Adipocyte (in vitro differentiated cells): ENCODE data around the gene LHPP.

ENCODE experiments used
- DNase-seq: peaks from one replicate; pipeline ENCODE4 v3.0.0-alpha.2; 2015; ENCODE audit warnings: low read depth
- H3K27me3 ChIP-seq: replicated peaks from 2 replicates; pipeline ENCODE4 v1.7.0; 2013; ENCODE audit warnings: mild to moderate bottlenecking, low read length, moderate library complexity; ENCODE audit not compliant: control insufficient read depth, insufficient read depth
- H3K36me3 ChIP-seq: 2 replicates; pipeline ENCODE4 v1.7.0; 2013; ENCODE audit warnings: low read length, mild to moderate bottlenecking, moderate library complexity; ENCODE audit not compliant: control insufficient read depth, insufficient read depth, severe bottlenecking
- H3K4me1 ChIP-seq: 2 replicates; pipeline ENCODE4 v1.7.0; 2013; ENCODE audit warnings: mild to moderate bottlenecking, low read length, moderate library complexity; ENCODE audit not compliant: control insufficient read depth, insufficient read depth
- H3K4me3 ChIP-seq: 2 replicates; pipeline ENCODE4 v1.7.0; 2013; ENCODE audit warnings: mild to moderate bottlenecking, low read length, moderate library complexity
- H3K9ac ChIP-seq: 2 replicates; pipeline ENCODE4 v1.7.0; 2013; ENCODE audit warnings: mild to moderate bottlenecking, low read length, moderate library complexity
- H3K9me3 ChIP-seq: 2 replicates; pipeline ENCODE4 v1.7.0; 2013; ENCODE audit warnings: mild to moderate bottlenecking, low read length, moderate library complexity; ENCODE audit not compliant: control insufficient read depth

Gene LHPP

GRCh38 chr10:124534231-124534798, 72.7 kb downstream of the LHPP start:
- H3K9me3 ChIP-seq: no peaks in the 10 kb centered on the region
- DNase-seq: no peak
- no peak overlapping the region for H3K9ac ChIP-seq
- H3K4me1 ChIP-seq: no peaks in the 10 kb centered on the region
- H3K36me3 ChIP-seq: no peaks in the 10 kb centered on the region
- no peak overlapping the region for H3K4me3 ChIP-seq
- no peaks in the 10 kb centered on the region for H3K27me3 ChIP-seq

GRCh38 chr10:124534826-124535601, 73.4 kb downstream of the LHPP start:
- H3K4me3 ChIP-seq: no peak overlapping the region

GRCh38 chr10:124535731-124536495, 74.3 kb downstream of the LHPP start:
- H3K9ac ChIP-seq: peak overlapping the region; percentile 12
- peak; percentile 8 for DNase-seq
- H3K9me3 ChIP-seq: no peaks in the 10 kb centered on the region
- H3K27me3 ChIP-seq: no peaks in the 10 kb centered on the region
- no peaks in the 10 kb centered on the region for H3K36me3 ChIP-seq
- H3K4me1 ChIP-seq: no peaks in the 10 kb centered on the region
- no peak overlapping the region for H3K4me3 ChIP-seq

More at GRCh38 chr10:124534826-124535601, 73.4 kb downstream of the LHPP start:
- no peaks in the 10 kb centered on the region for H3K27me3 ChIP-seq
- no peak overlapping the region for H3K9ac ChIP-seq
- no peak for DNase-seq
- H3K9me3 ChIP-seq: no peaks in the 10 kb centered on the region
- H3K36me3 ChIP-seq: no peaks in the 10 kb centered on the region
- H3K4me1 ChIP-seq: no peaks in the 10 kb centered on the region

- H3K9me3 ChIP-seq: no peaks in the 10 kb centered on the region
- no peak for DNase-seq
- H3K4me1 ChIP-seq: no peaks in the 10 kb centered on the region
- H3K36me3 ChIP-seq: no peaks in the 10 kb centered on the region
- no peak overlapping the region for H3K4me3 ChIP-seq
- no peaks in the 10 kb centered on the region for H3K27me3 ChIP-seq
- no peak overlapping the region for H3K9ac ChIP-seq
Measured at GRCh38 chr10:124536496-124537050, 75.0 kb downstream of the LHPP start.

GRCh38 chr10:124537166-124537725, 75.6 kb downstream of the LHPP start:
- Histone ChIP-seq H3K9me3 (no peaks in the 10 kb centered on the region), H3K9ac (no peak overlapping the region), H3K27me3 (no peaks in the 10 kb centered on the region), H3K36me3 (no peaks in the 10 kb centered on the region), H3K4me3 (no peak overlapping the region), H3K4me1 (no peaks in the 10 kb centered on the region)
- no peak for DNase-seq

GRCh38 chr10:124537891-124538290, 76.3 kb downstream of the LHPP start:
- Histone ChIP-seq H3K9ac (no peak overlapping the region), H3K4me3 (no peak overlapping the region), H3K36me3 (no peaks in the 10 kb centered on the region), H3K27me3 (no peaks in the 10 kb centered on the region), H3K9me3 (no peaks in the 10 kb centered on the region), H3K4me1 (no peaks in the 10 kb centered on the region)
- no peak for DNase-seq

GRCh38 chr10:124538706-124539105, 77.1 kb downstream of the LHPP start:
- no peaks in the 10 kb centered on the region for H3K9me3 ChIP-seq
- H3K9ac ChIP-seq: no peak overlapping the region
- H3K4me1 ChIP-seq: no peaks in the 10 kb centered on the region
- no peaks in the 10 kb centered on the region for H3K36me3 ChIP-seq
- DNase-seq: no peak
- no peaks in the 10 kb centered on the region for H3K27me3 ChIP-seq
- no peak overlapping the region for H3K4me3 ChIP-seq

GRCh38 chr10:124539935-124540641, 78.5 kb downstream of the LHPP start:
- H3K9me3 ChIP-seq: no peaks in the 10 kb centered on the region
- DNase-seq: peak; percentile 57
- peak overlapping the region; percentile 32 for H3K9ac ChIP-seq
- H3K27me3 ChIP-seq: no peaks in the 10 kb centered on the region
- no peak overlapping the region for H3K4me3 ChIP-seq
- H3K36me3 ChIP-seq: no peaks in the 10 kb centered on the region
- no peaks in the 10 kb centered on the region for H3K4me1 ChIP-seq

- Histone ChIP-seq H3K27me3 (no peaks in the 10 kb centered on the region), H3K36me3 (no peaks in the 10 kb centered on the region), H3K9me3 (no peaks in the 10 kb centered on the region), H3K4me3 (no peak overlapping the region), H3K9ac (no peak overlapping the region), H3K4me1 (no peaks in the 10 kb centered on the region)
- DNase-seq: no peak
Measured at GRCh38 chr10:124541076-124541903, 79.7 kb downstream of the LHPP start.

- peaks cover 1% of the 10 kb centered on the region for H3K4me1 ChIP-seq
- H3K9me3 ChIP-seq: no peaks in the 10 kb centered on the region
- DNase-seq: no peak
- H3K4me3 ChIP-seq: no peak overlapping the region
- no peaks in the 10 kb centered on the region for H3K27me3 ChIP-seq
- H3K9ac ChIP-seq: no peak overlapping the region
- H3K36me3 ChIP-seq: no peaks in the 10 kb centered on the region
Measured at GRCh38 chr10:124542336-124542735, 80.7 kb downstream of the LHPP start.
